ENCODE results near the gene CTNNA3. TPM values are rescaled to one million over a fixed set of nuclear protein-coding genes. Genes with fewer than 3 reads are reported as not detected.

CTNNA3 gene
- total RNA-seq, 1 donor from 2014 or later, result under 0.01 TPM

DNA sequence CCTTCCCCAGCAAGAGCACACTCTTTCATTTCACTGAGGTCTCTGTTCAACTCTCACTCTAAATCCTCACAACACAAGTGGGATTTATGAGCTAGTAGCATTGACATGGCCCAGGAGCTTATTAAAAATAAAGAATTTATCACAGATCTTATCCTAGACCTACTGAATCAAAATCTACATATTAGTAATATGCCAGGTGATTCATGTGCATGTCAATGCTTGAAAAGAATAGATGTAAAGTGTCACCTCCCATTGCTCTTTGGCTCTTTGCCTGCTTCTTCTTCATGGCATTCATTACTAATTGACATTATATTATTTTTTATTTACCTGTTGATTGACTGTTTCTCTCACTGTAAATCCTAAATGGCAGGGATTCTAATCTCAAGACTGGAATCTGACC is 1229.4 kb downstream of the CTNNA3 start:
- no peak overlapping the region for H3K4me3 ChIP-seq
- no peaks in the 10 kb centered on the region for H3K4me1 ChIP-seq
- H3K27me3 ChIP-seq, result no peaks in the 10 kb centered on the region
- DNase-seq (ENCODE audit: low spot score in 2 of 2), result no peak
- intact Hi-C loops (cut with DNase I), result no loop called here
- no peaks in the 10 kb centered on the region for H3K36me3 ChIP-seq
- no peaks in the 10 kb centered on the region for H3K9me3 ChIP-seq
- TF ChIP-seq, protein P1, sequence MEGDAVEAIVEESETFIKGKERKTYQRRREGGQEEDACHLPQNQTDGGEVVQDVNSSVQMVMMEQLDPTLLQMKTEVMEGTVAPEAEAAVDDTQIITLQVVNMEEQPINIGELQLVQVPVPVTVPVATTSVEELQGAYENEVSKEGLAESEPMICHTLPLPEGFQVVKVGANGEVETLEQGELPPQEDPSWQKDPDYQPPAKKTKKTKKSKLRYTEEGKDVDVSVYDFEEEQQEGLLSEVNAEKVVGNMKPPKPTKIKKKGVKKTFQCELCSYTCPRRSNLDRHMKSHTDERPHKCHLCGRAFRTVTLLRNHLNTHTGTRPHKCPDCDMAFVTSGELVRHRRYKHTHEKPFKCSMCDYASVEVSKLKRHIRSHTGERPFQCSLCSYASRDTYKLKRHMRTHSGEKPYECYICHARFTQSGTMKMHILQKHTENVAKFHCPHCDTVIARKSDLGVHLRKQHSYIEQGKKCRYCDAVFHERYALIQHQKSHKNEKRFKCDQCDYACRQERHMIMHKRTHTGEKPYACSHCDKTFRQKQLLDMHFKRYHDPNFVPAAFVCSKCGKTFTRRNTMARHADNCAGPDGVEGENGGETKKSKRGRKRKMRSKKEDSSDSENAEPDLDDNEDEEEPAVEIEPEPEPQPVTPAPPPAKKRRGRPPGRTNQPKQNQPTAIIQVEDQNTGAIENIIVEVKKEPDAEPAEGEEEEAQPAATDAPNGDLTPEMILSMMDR (IDR thresholded peaks at IDR 0.05), result no peak
- no peak overlapping the region for H3K27ac ChIP-seq

DNA sequence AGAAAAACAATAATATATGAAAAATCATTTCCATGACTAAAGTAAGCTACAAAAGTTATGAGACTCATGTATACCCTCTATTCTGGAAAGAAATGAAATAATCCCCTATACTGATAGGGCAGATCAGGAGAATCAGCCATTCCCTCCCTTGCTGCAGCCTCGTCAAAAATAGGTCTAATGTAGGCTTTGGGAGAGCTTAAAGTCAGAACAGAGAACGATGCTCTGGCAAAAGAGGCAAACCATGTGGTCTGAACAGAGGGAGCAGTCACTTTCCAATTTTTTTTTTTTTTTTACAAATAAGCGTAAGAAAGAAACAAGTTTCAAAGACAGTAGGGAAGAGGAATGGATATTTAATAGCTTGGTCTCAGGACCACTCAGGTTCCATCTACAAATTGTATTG is 1232.4 kb downstream of the CTNNA3 start:
- Histone ChIP-seq H3K4me3 (no peak overlapping the region), H3K36me3 (no peaks in the 10 kb centered on the region), H3K9me3 (no peaks in the 10 kb centered on the region), H3K4me1 (no peaks in the 10 kb centered on the region), H3K27ac (no peak overlapping the region), H3K27me3 (no peaks in the 10 kb centered on the region)
- intact Hi-C loops (cut with DNase I), result no loop called here
- TF ChIP-seq, protein P1 (IDR thresholded peaks at IDR 0.05), result no peak
- no peak for DNase-seq (ENCODE audit: low spot score in 2 of 2)

DNA sequence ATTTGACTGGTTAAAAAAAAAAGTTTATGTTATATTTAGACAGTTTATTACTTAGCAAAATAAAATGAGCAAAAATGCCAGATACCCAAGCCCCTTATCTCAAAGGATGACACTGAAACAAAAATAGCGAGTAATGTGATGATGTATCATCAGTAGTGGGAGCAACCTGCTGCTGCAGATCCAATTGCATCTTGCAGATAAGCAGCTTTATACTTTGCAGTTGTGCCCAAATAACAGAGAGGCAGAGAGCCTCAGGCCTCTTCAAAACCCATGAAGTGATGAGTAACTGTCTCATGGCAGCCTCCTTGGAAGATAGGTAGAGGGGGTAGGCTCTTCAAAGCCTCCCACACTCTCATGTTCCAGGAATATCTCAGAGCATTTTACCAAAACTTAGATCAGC is 1238.4 kb downstream of the CTNNA3 start:
- no peak for DNase-seq (ENCODE audit: low spot score in 2 of 2)
- H3K36me3 ChIP-seq, result no peaks in the 10 kb centered on the region
- H3K4me1 ChIP-seq, result no peaks in the 10 kb centered on the region
- no peak overlapping the region for H3K27ac ChIP-seq
- intact Hi-C loops (cut with DNase I), result no loop called here
- H3K9me3 ChIP-seq, result no peaks in the 10 kb centered on the region
- TF ChIP-seq, protein P1 (IDR thresholded peaks at IDR 0.05), result no peak
- no peaks in the 10 kb centered on the region for H3K27me3 ChIP-seq
- H3K4me3 ChIP-seq, result no peak overlapping the region

DNA sequence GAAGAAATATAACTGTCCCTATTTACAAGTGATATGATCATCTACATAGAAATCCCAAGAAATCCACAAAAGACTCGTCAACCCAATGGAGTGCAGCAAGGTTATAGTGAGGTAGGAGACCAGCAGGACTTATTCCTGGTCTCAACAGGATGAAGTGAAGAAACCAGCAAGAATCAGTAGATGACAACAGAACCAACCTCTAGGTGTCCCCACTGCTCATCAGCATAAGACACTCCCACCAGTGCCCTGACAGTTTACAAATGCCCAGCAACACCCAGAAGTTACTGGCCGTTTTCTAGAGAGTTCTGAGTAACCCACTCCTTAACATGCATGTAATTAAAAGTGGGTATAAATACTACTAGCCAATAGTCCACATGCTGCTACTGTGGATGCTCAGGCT is 1240.7 kb downstream of the CTNNA3 start:
- intact Hi-C loops (cut with DNase I), result no loop called here
- no peak overlapping the region for H3K4me3 ChIP-seq
- H3K36me3 ChIP-seq, result no peaks in the 10 kb centered on the region
- no peaks in the 10 kb centered on the region for H3K27me3 ChIP-seq
- no peak for DNase-seq (ENCODE audit: low spot score in 2 of 2)
- no peaks in the 10 kb centered on the region for H3K4me1 ChIP-seq
- H3K27ac ChIP-seq, result no peak overlapping the region
- TF ChIP-seq, protein P1 (IDR thresholded peaks at IDR 0.05), result no peak
- H3K9me3 ChIP-seq, result no peaks in the 10 kb centered on the region

DNA sequence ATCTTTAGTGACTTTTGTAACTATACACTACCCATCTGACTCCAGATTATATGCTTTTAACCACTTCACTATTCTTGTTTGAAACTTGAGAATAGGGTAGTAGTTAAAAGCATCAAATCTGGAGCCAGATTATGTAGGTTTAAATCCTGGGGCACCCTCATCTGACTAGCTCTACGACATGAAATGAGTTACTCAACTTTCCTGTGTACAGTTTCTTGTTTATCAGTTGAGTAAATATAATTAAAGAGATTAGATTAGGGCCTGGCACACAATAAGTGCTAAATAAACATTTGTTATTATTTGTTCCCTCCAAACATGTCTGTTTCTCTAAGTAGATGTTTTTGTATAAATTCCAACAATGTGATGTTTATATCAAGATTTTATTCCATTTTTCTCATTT is 1255.4 kb downstream of the CTNNA3 start:
- H3K27me3 ChIP-seq, result no peaks in the 10 kb centered on the region
- peaks cover 0 to 3% of the 10 kb centered on the region in 2 donors for H3K9me3 ChIP-seq
- TF ChIP-seq, protein P1 (IDR thresholded peaks at IDR 0.05), result no peak
- no peaks in the 10 kb centered on the region for H3K4me1 ChIP-seq
- H3K27ac ChIP-seq, result no peak overlapping the region
- no peak overlapping the region for H3K4me3 ChIP-seq
- no peaks in the 10 kb centered on the region for H3K36me3 ChIP-seq
- no peak for DNase-seq (ENCODE audit: low spot score in 2 of 2)
- intact Hi-C loops (cut with DNase I), result no loop called here

DNA sequence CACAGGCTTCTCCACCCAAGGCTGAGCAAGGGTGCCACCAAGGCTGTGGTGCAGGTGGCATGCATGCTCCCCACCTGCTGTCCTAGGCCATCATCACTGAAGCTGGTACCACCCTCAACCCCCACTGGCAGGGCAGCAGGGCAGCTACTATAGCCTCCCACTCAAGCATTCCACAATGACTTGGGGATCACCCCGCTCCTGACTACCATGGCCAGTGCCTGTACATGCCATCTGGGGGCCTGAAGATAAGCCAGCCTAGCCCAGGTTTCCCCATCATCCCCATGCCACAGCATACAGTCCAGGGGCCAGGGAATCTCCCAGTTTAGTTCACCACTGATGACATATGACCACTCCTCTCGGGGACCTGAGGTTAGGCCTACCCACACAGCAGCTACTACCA is 1281.1 kb downstream of the CTNNA3 start:
- no peak for DNase-seq (ENCODE audit: low spot score in 2 of 2)
- H3K9me3 ChIP-seq, result peaks cover 0 to 7% of the 10 kb centered on the region in 2 donors
- no peaks in the 10 kb centered on the region for H3K4me1 ChIP-seq
- H3K4me3 ChIP-seq, result no peak overlapping the region
- intact Hi-C loops (cut with DNase I), result no loop called here
- H3K27ac ChIP-seq, result no peak overlapping the region
- TF ChIP-seq, protein P1 (IDR thresholded peaks at IDR 0.05), result no peak
- H3K36me3 ChIP-seq, result no peaks in the 10 kb centered on the region
- no peaks in the 10 kb centered on the region for H3K27me3 ChIP-seq

Measured in ascending aorta (tissue), 2 donors.